MG63 (cell line): ENCODE data around the gene RRAS2. TPM values are rescaled to one million over a fixed set of nuclear protein-coding genes. Genes with fewer than 3 reads are reported as not detected.
A peak's percentile ranks its signal among the peaks of the same experiment; 100 is the strongest.
"Not testable (repeated sequence)": the region's sequence is repeated elsewhere in the genome, so short reads cannot be mapped to it uniquely, and the experiment has no call there.

Experiments used
- DNase-seq: peaks from one replicate; pipeline ENCODE4 v3.0.0-alpha.2; 2020
- H3K27me3 ChIP-seq: fragments of 250-450 bp; sonication (Bioruptor Pico); 2 replicates; pipeline ENCODE4 v1.5.1; 2020; ENCODE audit warnings: mild to moderate bottlenecking, moderate library complexity
- H3K36me3 ChIP-seq: fragments of 250-450 bp; sonication (Bioruptor Pico); 2 replicates; pipeline ENCODE4 v1.5.1; 2020; ENCODE audit warnings: mild to moderate bottlenecking, moderate library complexity
- H3K4me3 ChIP-seq: fragments of 250-450 bp; sonication (Bioruptor Pico); 2 replicates; pipeline ENCODE4 v1.5.1; 2020; ENCODE audit warnings: mild to moderate bottlenecking, moderate library complexity
- H3K9me3 ChIP-seq: fragments of 250-450 bp; sonication (Bioruptor Pico); 2 replicates; pipeline ENCODE4 v1.5.1; 2020; ENCODE audit warnings: mild to moderate bottlenecking, moderate library complexity
- total RNA-seq: library from RNA; depleted of rRNA; stranded (reverse); fragments of >200 nt; shearing (Covaris generic); gene quantifications from 2 replicates; pipeline ENCODE4 v1.2.3, GENCODE V29; 2014; ENCODE audit warnings: low replicate concordance

Gene RRAS2
- total RNA-seq, 1 experiment from 2014 or later: 169 TPM

- DNase-seq: no peak
- H3K27me3 ChIP-seq: no peaks in the 10 kb centered on the region
- no peak overlapping the region for H3K4me3 ChIP-seq
- peaks cover 60% of the 10 kb centered on the region for H3K36me3 ChIP-seq
- H3K9me3 ChIP-seq: no peaks in the 10 kb centered on the region
These were observed 8.2 kb downstream of the RRAS2 start for GRCh38 chr11:14350716-14351238.

DNA sequence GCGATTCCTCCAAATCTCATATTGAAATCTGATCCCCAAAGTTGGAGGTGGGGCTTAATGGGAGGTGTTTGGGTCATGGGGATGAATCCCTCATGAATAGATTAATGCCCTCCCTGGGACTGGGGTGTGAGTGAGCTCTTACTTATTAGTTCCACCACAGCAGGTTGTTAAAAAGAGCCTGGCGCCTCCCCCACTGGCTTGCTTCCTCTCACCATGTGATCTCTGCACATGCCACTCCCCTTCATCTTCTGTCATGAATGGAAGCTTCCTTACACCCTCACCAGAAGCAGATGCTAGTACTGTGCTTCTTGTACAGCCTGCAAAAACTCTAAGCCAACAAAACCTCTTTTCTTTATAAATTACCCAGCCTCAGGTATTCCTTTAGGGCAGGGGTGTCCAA lies 8.8 kb downstream of the RRAS2 start:
- Histone ChIP-seq H3K27me3 (no peaks in the 10 kb centered on the region), H3K9me3 (no peaks in the 10 kb centered on the region; the same call in 1 of the 2 replicates), H3K4me3 (no peak overlapping the region), H3K36me3 (peaks cover 60% of the 10 kb centered on the region)
- no peak for DNase-seq

DNA sequence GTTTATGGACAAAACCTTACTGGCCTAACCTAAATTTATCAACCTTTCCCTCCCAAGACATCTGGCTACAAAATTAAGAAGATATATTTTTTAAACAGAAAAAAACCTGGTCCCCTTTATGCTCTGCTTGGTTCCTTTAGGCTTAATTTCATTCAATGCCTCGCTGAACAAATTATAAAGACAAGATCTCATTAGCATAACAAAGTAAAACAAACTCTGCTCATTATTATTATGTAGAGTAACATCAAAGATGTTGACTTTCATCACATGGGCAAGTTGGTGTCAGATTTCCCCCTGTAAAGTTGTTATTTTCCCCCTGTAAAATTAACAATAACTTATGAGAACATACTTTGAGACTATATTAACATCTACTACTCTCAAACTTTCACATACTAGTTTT lies 11.0 kb downstream of the RRAS2 start:
- Histone ChIP-seq H3K9me3 (no peaks in the 10 kb centered on the region; the same call in 1 of the 2 replicates), H3K36me3 (peaks cover 52% of the 10 kb centered on the region), H3K27me3 (no peaks in the 10 kb centered on the region), H3K4me3 (no peak overlapping the region)
- DNase-seq: no peak

GRCh38 chr11:14347494-14347893 lies 11.5 kb downstream of the RRAS2 start:
- Histone ChIP-seq H3K9me3 (no peaks in the 10 kb centered on the region; the same call in 1 of the 2 replicates), H3K36me3 (peaks cover 51% of the 10 kb centered on the region), H3K4me3 (no peak overlapping the region), H3K27me3 (no peaks in the 10 kb centered on the region)
- DNase-seq: no peak

DNA sequence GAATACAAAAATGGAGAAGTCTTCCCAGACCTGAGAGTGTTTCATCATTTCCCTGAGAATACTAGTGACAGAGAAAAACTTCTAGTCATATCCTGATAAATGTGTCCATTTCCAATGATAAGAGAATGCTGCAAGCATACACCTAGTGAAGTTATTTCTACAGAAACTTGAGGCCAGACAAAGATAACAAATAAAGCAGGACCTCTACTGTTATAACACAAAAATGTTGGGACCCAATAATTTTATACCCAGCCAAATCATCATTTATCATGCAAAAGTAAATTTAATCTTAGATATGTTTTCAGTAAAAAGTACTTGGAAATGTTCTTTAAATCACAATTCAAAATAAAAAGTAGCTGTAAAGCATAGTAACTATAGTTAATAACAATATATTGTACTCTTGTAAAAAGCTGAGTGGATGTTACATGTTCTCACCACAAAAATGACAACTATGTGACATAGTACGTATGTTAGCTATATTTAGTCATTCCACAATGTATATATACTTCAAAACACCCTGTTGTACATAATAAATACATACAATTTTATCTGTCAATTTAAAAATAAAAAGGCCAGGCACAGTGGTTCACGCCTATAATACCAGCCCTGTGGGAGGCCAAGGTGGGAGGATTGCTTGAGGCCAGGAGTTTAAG lies 12.6 kb downstream of the RRAS2 start:
- Histone ChIP-seq H3K9me3 (no peaks in the 10 kb centered on the region; the same call in 1 of the 2 replicates), H3K36me3 (peaks cover 57% of the 10 kb centered on the region), H3K27me3 (no peaks in the 10 kb centered on the region), H3K4me3 (no peak overlapping the region)
- DNase-seq: no peak

DNA sequence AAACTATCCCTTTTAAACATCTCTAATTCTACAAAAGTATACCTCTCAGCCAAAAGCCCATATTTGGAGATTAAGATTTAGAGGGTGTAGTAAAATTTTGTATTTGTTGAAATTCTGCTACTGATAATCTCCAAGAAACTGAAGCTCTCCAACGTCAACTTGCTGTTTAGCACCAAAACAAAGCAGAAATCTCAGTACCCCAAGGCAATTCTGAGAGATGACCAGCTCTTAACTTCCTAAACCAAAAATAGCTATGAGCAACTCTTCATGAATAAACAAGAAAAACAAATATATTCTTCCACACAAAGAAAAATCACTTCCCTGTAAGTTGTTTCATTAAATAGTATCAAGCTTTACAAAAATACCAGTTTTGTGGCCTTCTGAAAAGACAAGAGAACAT lies 13.3 kb downstream of the RRAS2 start:
- no peak overlapping the region for H3K4me3 ChIP-seq
- DNase-seq: no peak
- H3K9me3 ChIP-seq: no peaks in the 10 kb centered on the region; the same call in 1 of the 2 replicates

GRCh38 chr11:14345016-14345415 lies 14.0 kb downstream of the RRAS2 start:
- H3K9me3 ChIP-seq, H3K4me3 ChIP-seq, DNase-seq, H3K27me3 ChIP-seq: not testable (repeated sequence)
- H3K36me3 ChIP-seq: peaks cover 55% of the 10 kb centered on the region

More for the DNA sequence above, 13.3 kb downstream of the RRAS2 start:
- Histone ChIP-seq H3K27me3 (no peaks in the 10 kb centered on the region), H3K36me3 (peaks cover 56% of the 10 kb centered on the region)

- H3K4me3 ChIP-seq: no peak overlapping the region
- H3K27me3 ChIP-seq: no peaks in the 10 kb centered on the region
- H3K9me3 ChIP-seq: no peaks in the 10 kb centered on the region; the same call in 1 of the 2 replicates
- no peak for DNase-seq
- peaks cover 50% of the 10 kb centered on the region for H3K36me3 ChIP-seq
These were observed 16.1 kb downstream of the RRAS2 start for GRCh38 chr11:14342906-14343305.

DNA sequence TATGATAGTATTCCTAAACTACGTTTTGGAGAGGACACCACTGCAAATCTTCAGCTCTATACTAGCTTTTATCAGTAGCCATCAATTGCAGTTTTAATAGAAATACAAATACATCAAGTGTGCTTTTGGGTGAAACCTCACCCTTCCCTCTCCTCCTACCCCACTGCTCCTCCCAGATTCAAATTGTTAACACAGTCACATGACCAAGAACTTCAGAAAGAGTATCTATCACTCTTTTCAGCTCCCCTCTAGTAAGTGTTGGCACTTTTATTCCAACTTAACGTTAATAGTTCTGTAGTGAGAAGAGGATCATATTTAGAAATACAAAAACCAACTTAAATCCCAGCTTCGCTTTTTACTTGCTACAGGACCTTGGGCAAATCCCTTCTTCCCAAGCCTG lies 17.0 kb downstream of the RRAS2 start:
- Histone ChIP-seq H3K27me3 (no peaks in the 10 kb centered on the region), H3K4me3 (no peak overlapping the region), H3K36me3 (peaks cover 46% of the 10 kb centered on the region), H3K9me3 (peaks cover under 1% of the 10 kb centered on the region)
- no peak for DNase-seq

GRCh38 chr11:14340721-14341120 lies 18.3 kb downstream of the RRAS2 start:
- H3K9me3 ChIP-seq: peaks cover 11% of the 10 kb centered on the region
- no peak overlapping the region for H3K4me3 ChIP-seq
- no peaks in the 10 kb centered on the region for H3K27me3 ChIP-seq
- DNase-seq: no peak
- peaks cover 47% of the 10 kb centered on the region for H3K36me3 ChIP-seq

- no peak for DNase-seq
- peaks cover 45% of the 10 kb centered on the region for H3K36me3 ChIP-seq
- H3K27me3 ChIP-seq: no peaks in the 10 kb centered on the region
- peaks cover 20% of the 10 kb centered on the region for H3K9me3 ChIP-seq
- H3K4me3 ChIP-seq: no peak overlapping the region
These were observed 19.6 kb downstream of the RRAS2 start for GRCh38 chr11:14339356-14339755.

- Histone ChIP-seq H3K4me3 (no peak overlapping the region), H3K9me3 (peaks cover 20% of the 10 kb centered on the region), H3K27me3 (no peaks in the 10 kb centered on the region), H3K36me3 (peaks cover 37% of the 10 kb centered on the region)
- DNase-seq: peak; percentile 52
These were observed 22.2 kb downstream of the RRAS2 start for GRCh38 chr11:14336507-14337503.

- no peak overlapping the region for H3K4me3 ChIP-seq
- no peak for DNase-seq
- H3K9me3 ChIP-seq: peaks cover 20% of the 10 kb centered on the region
- H3K27me3 ChIP-seq: no peaks in the 10 kb centered on the region
- H3K36me3 ChIP-seq: peaks cover 30% of the 10 kb centered on the region
These were observed 23.3 kb downstream of the RRAS2 start for GRCh38 chr11:14335712-14336111.

DNA sequence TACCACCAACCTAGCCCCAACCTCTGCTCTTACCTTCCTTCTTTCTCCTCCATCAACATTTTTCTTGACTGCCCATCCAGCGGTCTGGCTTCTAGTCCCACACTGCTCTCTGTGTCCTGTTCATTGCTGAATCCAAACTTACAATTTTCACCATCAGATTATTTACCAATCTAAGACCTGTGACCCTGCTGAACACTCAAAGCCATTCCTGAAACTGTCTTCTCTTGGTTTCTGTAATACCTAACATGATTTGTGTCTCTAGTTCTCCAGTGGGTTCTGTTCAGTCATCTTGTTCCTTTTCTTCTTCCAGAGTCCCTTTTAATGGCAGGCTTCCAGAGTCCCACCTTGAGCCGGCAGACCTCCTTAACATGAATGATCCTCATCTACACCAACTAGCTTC lies 24.1 kb downstream of the RRAS2 start:
- no peak overlapping the region for H3K4me3 ChIP-seq
- H3K9me3 ChIP-seq: peaks cover 20% of the 10 kb centered on the region
- DNase-seq: no peak
- H3K27me3 ChIP-seq: no peaks in the 10 kb centered on the region
- peaks cover 25% of the 10 kb centered on the region for H3K36me3 ChIP-seq

- Histone ChIP-seq H3K36me3 (peaks cover 23% of the 10 kb centered on the region), H3K4me3 (no peak overlapping the region), H3K27me3 (no peaks in the 10 kb centered on the region), H3K9me3 (peaks cover 20% of the 10 kb centered on the region)
- DNase-seq: no peak
These were observed 24.8 kb downstream of the RRAS2 start for GRCh38 chr11:14334192-14334591.

GRCh38 chr11:14331476-14332136 lies 27.4 kb downstream of the RRAS2 start:
- H3K4me3 ChIP-seq: no peak overlapping the region
- H3K27me3 ChIP-seq: no peaks in the 10 kb centered on the region
- peaks cover 16% of the 10 kb centered on the region for H3K9me3 ChIP-seq
- no peak for DNase-seq
- H3K36me3 ChIP-seq: peaks cover 14% of the 10 kb centered on the region

DNA sequence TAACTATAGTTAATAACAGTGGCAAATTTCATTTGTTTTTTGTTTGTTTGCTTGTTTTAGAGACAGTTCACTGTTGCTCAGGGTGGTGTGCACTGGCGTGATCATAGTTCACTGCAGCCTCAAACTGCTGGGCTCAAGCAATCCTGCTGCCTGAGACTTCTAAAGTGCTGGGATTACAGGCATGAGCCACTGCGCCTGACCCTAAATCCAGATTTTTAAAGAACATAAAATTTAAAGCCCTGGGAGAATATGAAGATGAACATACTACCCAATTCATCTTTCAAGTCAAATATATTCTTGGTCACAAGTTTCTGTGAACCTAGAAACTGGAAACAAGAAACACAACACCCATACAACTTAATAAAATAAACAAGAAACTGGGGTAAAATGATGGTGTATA lies 28.1 kb downstream of the RRAS2 start:
- no peaks in the 10 kb centered on the region for H3K27me3 ChIP-seq
- no peak overlapping the region for H3K4me3 ChIP-seq
- H3K36me3 ChIP-seq: peaks cover 7% of the 10 kb centered on the region
- H3K9me3 ChIP-seq: peaks cover 11% of the 10 kb centered on the region
- no peak for DNase-seq
